ENCODE results near the gene PDXP.
"Not testable (repeated sequence)": the region's sequence is repeated elsewhere in the genome, so short reads cannot be mapped to it uniquely, and the experiment has no call there.

The PDXP gene

GRCh38 chr22:37692627-37693285 lies 34.2 kb downstream of the PDXP start:
- Histone ChIP-seq H3K4me1 (ENCODE audit: control insufficient read depth, insufficient read depth, low read depth, low read length) (peaks cover 15% of the 10 kb centered on the region), H3K79me1 (replicated peaks; ENCODE audit: low read length, poor library complexity, severe bottlenecking) (peaks cover 20% of the 10 kb centered on the region), H3K9me3 (ENCODE audit: control insufficient read depth, low read length) (no peaks in the 10 kb centered on the region), H3K23ac (ENCODE audit: low read length in 2 of 2) (no peak overlapping the region), H3K36me3 (ENCODE audit: control insufficient read depth in 1 of 2, insufficient read depth in 2 of 2, low read depth in 1 of 2, low read length in 2 of 2) (peaks cover 54 to 56% of the 10 kb centered on the region in 2 experiments), H2BK5ac (ENCODE audit: low read depth, low read length, poor library complexity, severe bottlenecking) (no peak overlapping the region), H3K4me3 (ENCODE audit: insufficient read depth in 1 of 2, low read depth in 1 of 2, low read length in 2 of 2) (no peak overlapping the region), H3K4me2 (ENCODE audit: low read length, poor library complexity, severe bottlenecking) (no peak overlapping the region), H2BK15ac (ENCODE audit: low read depth, poor library complexity, severe bottlenecking) (peak overlapping the region; percentile 38), H3K27ac (ENCODE audit: low read length, poor library complexity, severe bottlenecking) (no peak overlapping the region), H3K27me3 (ENCODE audit: control insufficient read depth in 1 of 2, insufficient read depth in 1 of 2, low read length in 2 of 2) (no peaks in the 10 kb centered on the region), H4K91ac (ENCODE audit: low read length) (no peak overlapping the region), H3K9ac (ENCODE audit: low read length) (no peak overlapping the region), H3K18ac (ENCODE audit: low read depth in 1 of 2, low read length in 2 of 2) (no peak overlapping the region), H3K4ac (ENCODE audit: low read depth in 1 of 2, low read length in 2 of 2) (no peak overlapping the region), H4K8ac (ENCODE audit: low read length) (peak overlapping the region; percentile 28), H2AK5ac (ENCODE audit: low read length, severe bottlenecking) (no peak overlapping the region), H2BK120ac (ENCODE audit: low read depth, low read length) (no peak overlapping the region), H2AFZ (ENCODE audit: low read depth, low read length) (no peak overlapping the region), H3K14ac (ENCODE audit: low read length in 2 of 2) (no peak overlapping the region), H2BK12ac (ENCODE audit: low read length in 2 of 2) (no peak overlapping the region)
- 97% methylated on average over 15 of the region's 15 CpGs for WGBS
- DNase-seq = no peak

- H3K27me3 ChIP-seq (ENCODE audit: control insufficient read depth in 1 of 2, insufficient read depth in 1 of 2, low read length in 2 of 2); H2AK5ac ChIP-seq (ENCODE audit: low read length, severe bottlenecking); H4K91ac ChIP-seq (ENCODE audit: low read length); H2BK15ac ChIP-seq (ENCODE audit: low read depth, poor library complexity, severe bottlenecking); DNase-seq; H3K14ac ChIP-seq (ENCODE audit: low read length in 2 of 2); H3K27ac ChIP-seq (ENCODE audit: low read length, poor library complexity, severe bottlenecking); H3K18ac ChIP-seq (ENCODE audit: low read depth in 1 of 2, low read length in 2 of 2); H3K9me3 ChIP-seq (ENCODE audit: control insufficient read depth, low read length); H2BK120ac ChIP-seq (ENCODE audit: low read depth, low read length); H3K4ac ChIP-seq (ENCODE audit: low read depth in 1 of 2, low read length in 2 of 2); H3K23ac ChIP-seq (ENCODE audit: low read length in 2 of 2); H2AFZ ChIP-seq (ENCODE audit: low read depth, low read length); H4K8ac ChIP-seq (ENCODE audit: low read length); H2BK5ac ChIP-seq (ENCODE audit: low read depth, low read length, poor library complexity, severe bottlenecking); H2BK12ac ChIP-seq (ENCODE audit: low read length in 2 of 2); H3K9ac ChIP-seq (ENCODE audit: low read length); H3K4me2 ChIP-seq (ENCODE audit: low read length, poor library complexity, severe bottlenecking); H3K4me3 ChIP-seq (ENCODE audit: insufficient read depth in 1 of 2, low read depth in 1 of 2, low read length in 2 of 2): not testable (repeated sequence)
- peaks cover 10% of the 10 kb centered on the region for H3K4me1 ChIP-seq (ENCODE audit: control insufficient read depth, insufficient read depth, low read depth, low read length)
- H3K36me3 ChIP-seq (ENCODE audit: control insufficient read depth in 1 of 2, insufficient read depth in 2 of 2, low read depth in 1 of 2, low read length in 2 of 2) = peaks cover 42 to 44% of the 10 kb centered on the region in 2 experiments
- 92% methylated on average over 5 of the region's 7 CpGs for WGBS
- H3K79me1 ChIP-seq (replicated peaks; ENCODE audit: low read length, poor library complexity, severe bottlenecking) = peaks cover 11% of the 10 kb centered on the region
These were observed 35.6 kb downstream of the PDXP start for GRCh38 chr22:37694131-37694530.

GRCh38 chr22:37696260-37696656 lies 37.7 kb downstream of the PDXP start:
- peak overlapping the region; percentile 61 for H3K4me2 ChIP-seq (ENCODE audit: low read length, poor library complexity, severe bottlenecking)
- peaks cover 28 to 32% of the 10 kb centered on the region in 2 experiments for H3K36me3 ChIP-seq (ENCODE audit: control insufficient read depth in 1 of 2, insufficient read depth in 2 of 2, low read depth in 1 of 2, low read length in 2 of 2)
- H4K91ac ChIP-seq (ENCODE audit: low read length); H3K4me1 ChIP-seq (ENCODE audit: control insufficient read depth, insufficient read depth, low read depth, low read length); H2AFZ ChIP-seq (ENCODE audit: low read depth, low read length); H3K18ac ChIP-seq (ENCODE audit: low read depth in 1 of 2, low read length in 2 of 2); H2BK120ac ChIP-seq (ENCODE audit: low read depth, low read length); H3K14ac ChIP-seq (ENCODE audit: low read length in 2 of 2); H3K4ac ChIP-seq (ENCODE audit: low read depth in 1 of 2, low read length in 2 of 2); H2BK5ac ChIP-seq (ENCODE audit: low read depth, low read length, poor library complexity, severe bottlenecking); H4K8ac ChIP-seq (ENCODE audit: low read length); H2BK12ac ChIP-seq (ENCODE audit: low read length in 2 of 2); H3K23ac ChIP-seq (ENCODE audit: low read length in 2 of 2); H3K27me3 ChIP-seq (ENCODE audit: control insufficient read depth in 1 of 2, insufficient read depth in 1 of 2, low read length in 2 of 2); H2BK15ac ChIP-seq (ENCODE audit: low read depth, poor library complexity, severe bottlenecking); H2AK5ac ChIP-seq (ENCODE audit: low read length, severe bottlenecking); DNase-seq; H3K79me1 ChIP-seq (replicated peaks; ENCODE audit: low read length, poor library complexity, severe bottlenecking); H3K27ac ChIP-seq (ENCODE audit: low read length, poor library complexity, severe bottlenecking); H3K9me3 ChIP-seq (ENCODE audit: control insufficient read depth, low read length): not testable (repeated sequence)
- 48% methylated on average over 11 of the region's 13 CpGs for WGBS
- peak overlapping the region; percentile 40 for H3K9ac ChIP-seq (ENCODE audit: low read length)
- peak overlapping the region in 1 of 2 experiments; percentile 53 for H3K4me3 ChIP-seq (ENCODE audit: insufficient read depth in 1 of 2, low read depth in 1 of 2, low read length in 2 of 2)

GRCh38 chr22:37696657-37697537 lies 38.4 kb downstream of the PDXP start, which contains the start of gene TRIOBP:
TRIOBP (plus strand) TSS chr22:37697048; CDS start chr22:37701366, 4,318 bp downstream.
- peak; percentile 95 for DNase-seq
- H3K4me1 ChIP-seq (ENCODE audit: control insufficient read depth, insufficient read depth, low read depth, low read length) = peaks cover 9% of the 10 kb centered on the region
- H2BK12ac ChIP-seq (ENCODE audit: low read length in 2 of 2) = peak within 1 kb of the TSS; percentile 18 to 57
- no peak within 1 kb of the TSS for H3K23ac ChIP-seq (ENCODE audit: low read length in 2 of 2)
- no peak within 1 kb of the TSS for H2AK5ac ChIP-seq (ENCODE audit: low read length, severe bottlenecking)
- H2BK5ac ChIP-seq (ENCODE audit: low read depth, low read length, poor library complexity, severe bottlenecking) = no peak within 1 kb of the TSS
- H3K18ac ChIP-seq (ENCODE audit: low read depth in 1 of 2, low read length in 2 of 2) = no peak within 1 kb of the TSS
- no peaks in the 10 kb centered on the region for H3K27me3 ChIP-seq (ENCODE audit: control insufficient read depth in 1 of 2, insufficient read depth in 1 of 2, low read length in 2 of 2)
- H3K9me3 ChIP-seq (ENCODE audit: control insufficient read depth, low read length) = no peaks in the 10 kb centered on the region
- H3K27ac ChIP-seq (ENCODE audit: low read length, poor library complexity, severe bottlenecking) = no peak within 1 kb of the TSS
- H3K9ac ChIP-seq (ENCODE audit: low read length) = peak within 1 kb of the TSS; percentile 40
- H2BK120ac ChIP-seq (ENCODE audit: low read depth, low read length) = no peak within 1 kb of the TSS
- 6% methylated on average over 34 of the region's 39 CpGs for WGBS
- peak within 1 kb of the TSS; percentile 40 to 53 for H3K4me3 ChIP-seq (ENCODE audit: insufficient read depth in 1 of 2, low read depth in 1 of 2, low read length in 2 of 2)
- H2BK15ac ChIP-seq (ENCODE audit: low read depth, poor library complexity, severe bottlenecking) = no peak within 1 kb of the TSS
- H3K4me2 ChIP-seq (ENCODE audit: low read length, poor library complexity, severe bottlenecking) = peak within 1 kb of the TSS; percentile 73
- peak within 1 kb of the TSS; percentile 9 for H4K91ac ChIP-seq (ENCODE audit: low read length)
- H3K36me3 ChIP-seq (ENCODE audit: control insufficient read depth in 1 of 2, insufficient read depth in 2 of 2, low read depth in 1 of 2, low read length in 2 of 2) = peaks cover 22 to 27% of the 10 kb centered on the region in 2 experiments
- H4K8ac ChIP-seq (ENCODE audit: low read length) = no peak within 1 kb of the TSS
- no peak within 1 kb of the TSS for H3K4ac ChIP-seq (ENCODE audit: low read depth in 1 of 2, low read length in 2 of 2)
- H3K14ac ChIP-seq (ENCODE audit: low read length in 2 of 2) = no peak within 1 kb of the TSS
- no peaks in the 10 kb centered on the region for H3K79me1 ChIP-seq (replicated peaks; ENCODE audit: low read length, poor library complexity, severe bottlenecking)
- peak within 1 kb of the TSS; percentile 62 for H2AFZ ChIP-seq (ENCODE audit: low read depth, low read length)
